ENCODE measurements around the gene SLC5A11. TPM values are rescaled to one million over a fixed set of nuclear protein-coding genes. Genes with fewer than 3 reads are reported as not detected.
"Not testable (repeated sequence)": the region's sequence is repeated elsewhere in the genome, so short reads cannot be mapped to it uniquely, and the experiment has no call there.

The SLC5A11 gene
- total RNA-seq, 1 donor from 2014 or later: not detected

GRCh38 chr16:24807301-24807700 lies 38.5 kb upstream of the SLC5A11 start:
- H3K27ac Mint-ChIP-seq (ENCODE audit: unreplicated experiment): no peak overlapping the region

DNA sequence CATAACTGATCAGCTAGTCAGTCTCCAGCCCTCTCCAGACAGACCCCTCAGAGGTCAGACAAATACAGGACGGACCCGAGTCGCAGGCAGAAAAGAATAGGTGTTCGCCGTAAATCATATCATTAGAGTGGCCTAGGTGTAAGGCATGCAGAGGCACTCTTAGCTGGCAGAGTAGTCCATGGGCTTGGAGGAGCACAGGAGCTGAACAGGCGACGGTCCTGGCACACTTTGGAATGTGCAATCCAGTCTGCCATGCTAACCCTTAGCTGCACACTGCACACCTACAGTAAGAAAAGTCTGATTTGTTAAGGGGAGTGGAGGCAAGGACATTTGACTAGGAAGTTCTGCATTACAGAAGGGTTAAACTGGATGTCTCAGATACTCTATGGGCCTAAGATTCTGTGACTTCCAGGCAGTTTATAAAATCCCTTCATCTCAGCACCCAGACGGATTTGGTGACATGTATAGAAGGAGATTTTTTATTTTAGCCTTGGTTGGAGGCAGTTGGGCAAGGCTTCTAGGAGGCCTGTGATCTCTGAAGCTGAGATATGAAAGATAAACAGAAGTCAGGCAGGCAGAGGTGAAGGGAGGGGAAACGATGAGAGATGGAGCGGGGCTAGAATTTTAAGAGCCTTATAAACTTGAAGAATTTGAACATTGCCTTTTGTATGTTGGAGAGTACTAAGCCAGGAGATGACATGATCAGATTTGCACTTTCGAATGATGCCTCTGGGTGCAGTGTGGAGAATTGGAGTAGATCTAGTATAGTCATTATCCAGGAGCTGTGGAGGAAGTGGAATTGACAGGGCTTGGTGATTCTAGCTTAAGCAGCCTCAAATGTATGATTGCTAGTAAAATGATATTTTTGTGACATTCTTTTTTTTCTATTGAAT lies 34.6 kb upstream of the SLC5A11 start:
- Mint-ChIP-seq H3K27ac (ENCODE audit: unreplicated experiment) (no peak overlapping the region), H3K4me1 (ENCODE audit: unreplicated experiment) (no peaks in the 10 kb centered on the region), H3K36me3 (ENCODE audit: unreplicated experiment) (peaks cover 59% of the 10 kb centered on the region)

More at GRCh38 chr16:24807301-24807700, 38.5 kb upstream of the SLC5A11 start:
- Mint-ChIP-seq H3K4me3 (ENCODE audit: unreplicated experiment) (no peak overlapping the region), H3K4me1 (ENCODE audit: unreplicated experiment) (no peaks in the 10 kb centered on the region), H3K27me3 (ENCODE audit: unreplicated experiment) (no peaks in the 10 kb centered on the region), H3K9me3 (ENCODE audit: unreplicated experiment) (no peaks in the 10 kb centered on the region), H3K36me3 (ENCODE audit: unreplicated experiment) (peaks cover 64% of the 10 kb centered on the region)
- no peak for DNase-seq (ENCODE audit: extremely low spot score, unreplicated experiment)
- TF ChIP-seq, protein P1, sequence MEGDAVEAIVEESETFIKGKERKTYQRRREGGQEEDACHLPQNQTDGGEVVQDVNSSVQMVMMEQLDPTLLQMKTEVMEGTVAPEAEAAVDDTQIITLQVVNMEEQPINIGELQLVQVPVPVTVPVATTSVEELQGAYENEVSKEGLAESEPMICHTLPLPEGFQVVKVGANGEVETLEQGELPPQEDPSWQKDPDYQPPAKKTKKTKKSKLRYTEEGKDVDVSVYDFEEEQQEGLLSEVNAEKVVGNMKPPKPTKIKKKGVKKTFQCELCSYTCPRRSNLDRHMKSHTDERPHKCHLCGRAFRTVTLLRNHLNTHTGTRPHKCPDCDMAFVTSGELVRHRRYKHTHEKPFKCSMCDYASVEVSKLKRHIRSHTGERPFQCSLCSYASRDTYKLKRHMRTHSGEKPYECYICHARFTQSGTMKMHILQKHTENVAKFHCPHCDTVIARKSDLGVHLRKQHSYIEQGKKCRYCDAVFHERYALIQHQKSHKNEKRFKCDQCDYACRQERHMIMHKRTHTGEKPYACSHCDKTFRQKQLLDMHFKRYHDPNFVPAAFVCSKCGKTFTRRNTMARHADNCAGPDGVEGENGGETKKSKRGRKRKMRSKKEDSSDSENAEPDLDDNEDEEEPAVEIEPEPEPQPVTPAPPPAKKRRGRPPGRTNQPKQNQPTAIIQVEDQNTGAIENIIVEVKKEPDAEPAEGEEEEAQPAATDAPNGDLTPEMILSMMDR (IDR thresholded peaks at IDR 0.05): no peak

DNA sequence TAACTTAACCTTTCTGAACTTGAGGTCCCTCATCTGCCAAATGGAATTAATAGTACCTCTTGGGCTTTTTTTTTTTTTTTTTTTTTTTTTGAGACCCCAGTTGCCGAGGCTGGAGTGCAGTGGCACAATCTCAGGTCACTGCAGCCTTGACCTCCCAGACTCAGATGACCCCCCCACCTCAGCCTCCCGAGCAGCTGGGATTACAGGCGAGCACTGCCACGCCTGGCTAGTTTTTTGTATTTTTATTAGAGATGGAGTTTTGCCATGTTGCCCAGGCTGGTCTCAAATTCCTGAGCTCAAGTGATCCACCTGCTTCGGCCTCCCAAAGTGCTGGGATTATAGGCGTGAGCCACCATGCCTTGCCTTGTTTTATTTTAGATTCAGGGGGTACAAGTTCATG lies 33.0 kb upstream of the SLC5A11 start:
- H3K36me3 Mint-ChIP-seq (ENCODE audit: unreplicated experiment): peaks cover 54% of the 10 kb centered on the region
- H3K27ac Mint-ChIP-seq (ENCODE audit: unreplicated experiment); H3K4me3 Mint-ChIP-seq (ENCODE audit: unreplicated experiment); H3K4me1 Mint-ChIP-seq (ENCODE audit: unreplicated experiment); H3K27me3 Mint-ChIP-seq (ENCODE audit: unreplicated experiment); H3K9me3 Mint-ChIP-seq (ENCODE audit: unreplicated experiment); DNase-seq (ENCODE audit: extremely low spot score, unreplicated experiment): not testable (repeated sequence)

More for the DNA sequence above, 34.6 kb upstream of the SLC5A11 start:
- Mint-ChIP-seq H3K27me3 (ENCODE audit: unreplicated experiment) (no peaks in the 10 kb centered on the region), H3K9me3 (ENCODE audit: unreplicated experiment) (no peaks in the 10 kb centered on the region), H3K4me3 (ENCODE audit: unreplicated experiment) (no peak overlapping the region)
- TF ChIP-seq, protein P1 (IDR thresholded peaks at IDR 0.05): no peak
- DNase-seq (ENCODE audit: extremely low spot score, unreplicated experiment): no peak

GRCh38 chr16:24815021-24815420 lies 30.7 kb upstream of the SLC5A11 start:
- TF ChIP-seq, protein P1 (IDR thresholded peaks at IDR 0.05): no peak
- Mint-ChIP-seq H3K4me1 (ENCODE audit: unreplicated experiment) (no peaks in the 10 kb centered on the region), H3K4me3 (ENCODE audit: unreplicated experiment) (no peak overlapping the region), H3K36me3 (ENCODE audit: unreplicated experiment) (peaks cover 58% of the 10 kb centered on the region), H3K27ac (ENCODE audit: unreplicated experiment) (no peak overlapping the region), H3K9me3 (ENCODE audit: unreplicated experiment) (no peaks in the 10 kb centered on the region), H3K27me3 (ENCODE audit: unreplicated experiment) (no peaks in the 10 kb centered on the region)
- no peak for DNase-seq (ENCODE audit: extremely low spot score, unreplicated experiment)

- no peaks in the 10 kb centered on the region for H3K27me3 Mint-ChIP-seq (ENCODE audit: unreplicated experiment)
- no peak for DNase-seq (ENCODE audit: extremely low spot score, unreplicated experiment)
- no peak overlapping the region for H3K4me3 Mint-ChIP-seq (ENCODE audit: unreplicated experiment)
- no peaks in the 10 kb centered on the region for H3K4me1 Mint-ChIP-seq (ENCODE audit: unreplicated experiment)
- H3K9me3 Mint-ChIP-seq (ENCODE audit: unreplicated experiment): no peaks in the 10 kb centered on the region
- no peak overlapping the region for H3K27ac Mint-ChIP-seq (ENCODE audit: unreplicated experiment)
- peaks cover 56% of the 10 kb centered on the region for H3K36me3 Mint-ChIP-seq (ENCODE audit: unreplicated experiment)
- TF ChIP-seq, protein P1 (IDR thresholded peaks at IDR 0.05): no peak
Observed at GRCh38 chr16:24816688-24817087, 29.1 kb upstream of the SLC5A11 start.

Data from osteocyte (in vitro differentiated cells).